ENCODE measurements around the gene CHCHD3.

CHCHD3 gene

GRCh38 chr7:133077394-133077793 lies 4.5 kb downstream of the CHCHD3 start:
- DNase-seq, result no peak

- DNase-seq, result no peak
Observed at GRCh38 chr7:133076142-133076541, 5.7 kb downstream of the CHCHD3 start.

GRCh38 chr7:133071506-133071905 lies 10.4 kb downstream of the CHCHD3 start:
- DNase-seq, result no peak

GRCh38 chr7:133070562-133070961 lies 11.3 kb downstream of the CHCHD3 start:
- no peak for DNase-seq

GRCh38 chr7:133065301-133065700 lies 16.6 kb downstream of the CHCHD3 start:
- DNase-seq, result no peak

GRCh38 chr7:133064082-133064820 lies 17.6 kb downstream of the CHCHD3 start:
- DNase-seq, result no peak

GRCh38 chr7:133061792-133062191 lies 20.1 kb downstream of the CHCHD3 start:
- no peak for DNase-seq

- no peak for DNase-seq
Observed at GRCh38 chr7:133061357-133061756, 20.5 kb downstream of the CHCHD3 start.

GRCh38 chr7:133060004-133060403 lies 21.9 kb downstream of the CHCHD3 start:
- no peak for DNase-seq

- DNase-seq, result no peak
Observed at GRCh38 chr7:133059263-133059662, 22.6 kb downstream of the CHCHD3 start.

GRCh38 chr7:133056370-133057238 lies 25.3 kb downstream of the CHCHD3 start:
- no peak for DNase-seq

- DNase-seq, result no peak
Observed at GRCh38 chr7:133054162-133054840, 27.6 kb downstream of the CHCHD3 start.

- DNase-seq, result no peak
Observed at GRCh38 chr7:133053321-133053891, 28.5 kb downstream of the CHCHD3 start.

GRCh38 chr7:133052826-133053225 lies 29.1 kb downstream of the CHCHD3 start:
- DNase-seq, result no peak

- DNase-seq, result no peak
Observed at GRCh38 chr7:133052401-133052756, 29.5 kb downstream of the CHCHD3 start.

GRCh38 chr7:133051719-133052400 lies 30.0 kb downstream of the CHCHD3 start:
- no peak for DNase-seq

GRCh38 chr7:133051066-133051465 lies 30.8 kb downstream of the CHCHD3 start:
- DNase-seq, result peak in 1 of 2 experiments; percentile 19

- no peak for DNase-seq
Observed at GRCh38 chr7:133050200-133050995, 31.5 kb downstream of the CHCHD3 start.

- DNase-seq, result no peak
Observed at GRCh38 chr7:133048589-133048988, 33.3 kb downstream of the CHCHD3 start.

GRCh38 chr7:133047321-133047720 lies 34.6 kb downstream of the CHCHD3 start:
- no peak for DNase-seq

GRCh38 chr7:133044722-133045473 lies 37.0 kb downstream of the CHCHD3 start:
- DNase-seq, result no peak
